HG03066 (cell line): ENCODE results near the gene HSPB2.
A peak's percentile ranks its signal among the peaks of the same experiment; 100 is the strongest.
"Not testable (repeated sequence)": the region's sequence is repeated elsewhere in the genome, so short reads cannot be mapped to it uniquely, and the experiment has no call there.

ENCODE experiments used
- ATAC-seq: cut with Tn5 transposase; IDR thresholded peaks from one replicate; pipeline ENCODE4 v1.9.1; 2021; ENCODE audit warnings: low read depth; ENCODE audit not compliant: unreplicated experiment

Gene HSPB2

GRCh38 chr11:111912535-111912934, at the start of gene HSPB2:
Gene HSPB2, plus strand, starts transcription at chr11:111912734. Its CDS starts 96 bp downstream, at chr11:111912830.
- ATAC-seq: no peak

GRCh38 chr11:111870113-111870512, 42.4 kb upstream of the HSPB2 start:
- no peak for ATAC-seq

GRCh38 chr11:111870522-111870885, 42.0 kb upstream of the HSPB2 start:
- no peak for ATAC-seq

DNA sequence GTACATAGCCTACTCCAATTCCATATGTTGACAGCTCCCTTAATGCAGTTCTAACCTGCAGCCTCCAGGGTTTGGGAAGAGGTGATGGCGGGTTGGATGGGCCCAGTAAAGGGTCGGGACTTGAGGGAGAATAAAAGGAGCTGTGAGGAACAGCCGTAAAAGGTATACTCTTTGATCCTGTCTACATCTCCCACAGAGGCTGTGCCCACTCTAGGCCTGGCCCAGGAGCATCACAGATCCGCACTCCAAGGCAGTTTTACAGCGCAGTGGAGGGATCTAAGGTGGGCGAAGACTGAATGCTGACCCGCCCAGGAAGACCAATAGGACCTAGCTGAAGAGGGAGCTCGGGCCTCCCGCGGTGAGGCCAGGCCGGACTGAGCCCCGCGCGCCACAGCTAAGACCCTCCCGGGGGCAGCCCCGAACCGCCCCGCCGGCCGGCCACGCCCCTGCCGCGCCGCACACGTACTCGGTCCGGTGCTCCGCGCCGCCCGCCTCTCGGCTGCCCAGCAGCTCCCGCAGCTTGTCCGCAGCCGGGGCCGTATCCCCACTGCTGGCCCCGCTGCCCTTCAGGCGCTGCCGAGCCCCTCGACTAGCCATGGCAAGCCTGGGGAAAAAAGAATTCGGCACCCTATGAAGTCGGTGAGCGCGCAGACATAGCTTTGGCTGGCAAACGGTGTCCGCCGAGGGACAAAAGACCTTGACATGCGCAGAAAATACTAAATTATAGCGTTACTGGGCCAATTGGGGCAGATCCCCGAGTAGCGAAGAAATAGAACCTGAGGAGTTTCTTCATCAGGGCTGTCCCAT, 41.4 kb upstream of the HSPB2 start, which contains the start of gene ALG9:
TSS of gene ALG9 (minus strand) at position 696 of the 807 bp plus-strand sequence. CDS start at position 597, 99 bp downstream.
- peak; percentile 89 for ATAC-seq

DNA sequence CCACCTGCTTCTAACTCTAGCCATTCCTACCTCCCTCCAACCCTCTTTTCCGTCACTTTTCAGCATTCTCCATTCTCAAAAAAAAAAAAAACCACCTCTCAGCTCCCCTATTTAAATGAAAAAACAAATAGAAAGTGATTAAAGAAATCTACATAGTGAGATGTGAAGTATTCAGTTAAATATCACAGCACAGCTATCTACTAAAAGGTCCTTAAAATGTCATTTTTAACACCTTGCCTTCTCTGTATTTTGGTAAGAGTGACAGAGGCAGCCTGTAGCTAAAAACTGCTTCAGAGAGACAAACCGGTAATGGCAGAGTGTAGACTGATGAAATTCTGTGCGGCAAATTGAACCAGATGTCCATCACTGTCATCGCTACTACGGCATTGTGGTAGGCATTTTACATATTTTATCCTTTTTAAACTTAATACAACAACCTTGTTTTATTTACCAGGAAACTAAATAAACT, 40.8 kb upstream of the HSPB2 start:
- ATAC-seq: no peak

GRCh38 chr11:111878385-111878848, 34.1 kb upstream of the HSPB2 start:
- peak; percentile 9 for ATAC-seq

- ATAC-seq: peak; percentile 89
These were observed 33.5 kb upstream of the HSPB2 start, which contains the start of the genes CFAP68 and FDXACB1 for GRCh38 chr11:111878849-111879636. Gene CFAP68, plus strand, starts transcription at chr11:111879541. Its CDS starts 20 bp downstream, at chr11:111879561. Gene FDXACB1, minus strand, starts transcription at chr11:111879165. Its CDS starts 33 bp downstream, at chr11:111879132.

DNA sequence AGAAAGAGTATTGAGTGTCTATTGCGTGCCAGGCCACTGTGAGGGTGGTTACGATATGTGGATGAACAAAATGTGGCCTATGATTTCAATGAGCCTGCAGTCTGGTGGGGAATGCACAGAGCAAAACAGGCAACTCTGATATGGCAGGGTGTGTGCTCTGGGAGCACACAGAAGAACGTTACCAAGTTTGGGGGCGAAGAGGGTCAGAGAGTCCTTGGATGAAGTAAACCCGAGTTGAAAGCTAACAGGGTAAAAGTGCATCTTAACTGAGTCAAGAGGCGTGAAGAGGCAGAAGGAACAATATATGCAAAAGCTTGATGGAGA, 32.9 kb upstream of the HSPB2 start:
- ATAC-seq: no peak

DNA sequence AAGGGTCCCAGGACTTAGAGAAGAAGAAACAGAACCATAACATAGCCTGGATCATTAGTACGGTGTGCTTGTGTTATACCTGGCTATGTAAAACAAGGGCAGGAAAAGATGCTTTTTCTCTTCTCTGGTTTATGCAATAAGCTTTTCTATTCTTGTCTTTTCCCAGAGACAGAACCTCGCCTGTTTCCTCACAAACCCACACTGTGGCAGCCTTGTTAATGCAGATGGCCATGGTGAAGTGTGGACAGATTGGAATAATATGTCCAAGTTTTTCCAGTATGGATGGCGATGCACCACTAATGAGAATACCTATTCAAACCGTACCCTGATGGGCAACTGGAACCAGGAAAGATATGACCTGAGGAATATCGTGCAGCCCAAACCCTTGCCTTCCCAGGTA, 30.3 kb upstream of the HSPB2 start:
- no peak for ATAC-seq

DNA sequence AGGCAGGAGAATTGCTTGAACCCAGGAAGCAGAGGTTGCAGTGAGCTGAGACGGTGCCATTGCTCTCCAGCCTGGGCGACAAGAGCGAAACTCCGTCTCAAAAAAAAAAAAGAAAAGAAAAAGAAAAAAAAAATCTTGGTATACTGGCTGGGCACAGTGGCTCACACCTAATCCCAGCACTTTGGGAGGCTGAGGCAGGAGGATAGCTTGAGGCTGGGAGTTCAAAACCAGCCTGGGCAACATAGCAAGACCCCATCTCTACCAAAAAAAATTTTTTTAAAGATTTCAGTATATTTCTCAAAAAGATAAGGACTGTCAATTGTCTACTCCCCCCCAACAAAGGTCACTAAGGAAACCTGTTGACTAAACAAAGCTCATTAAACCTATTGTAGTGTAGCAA, 27.5 kb upstream of the HSPB2 start:
- not testable (repeated sequence) for ATAC-seq

GRCh38 chr11:111886032-111886431, 26.5 kb upstream of the HSPB2 start:
- ATAC-seq: no peak

DNA sequence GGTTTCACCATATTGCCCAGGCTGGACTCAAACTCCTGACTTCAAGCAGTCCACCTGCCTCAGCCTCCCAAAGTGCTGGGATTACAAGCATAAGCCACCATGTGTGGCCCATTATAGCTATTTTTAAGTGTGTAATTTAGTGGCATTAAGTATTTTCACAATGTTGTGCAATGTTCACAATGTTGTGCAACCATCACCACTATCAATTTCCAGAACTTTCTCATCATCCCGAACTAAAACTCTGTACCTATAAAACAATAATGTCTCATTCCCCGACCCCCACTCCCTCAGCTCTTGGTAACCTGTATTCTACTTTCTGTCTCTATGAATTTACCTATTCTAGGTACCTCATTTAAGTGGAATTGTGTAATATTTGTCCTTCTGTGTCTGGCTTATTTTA, 25.7 kb upstream of the HSPB2 start:
- ATAC-seq: no peak

DNA sequence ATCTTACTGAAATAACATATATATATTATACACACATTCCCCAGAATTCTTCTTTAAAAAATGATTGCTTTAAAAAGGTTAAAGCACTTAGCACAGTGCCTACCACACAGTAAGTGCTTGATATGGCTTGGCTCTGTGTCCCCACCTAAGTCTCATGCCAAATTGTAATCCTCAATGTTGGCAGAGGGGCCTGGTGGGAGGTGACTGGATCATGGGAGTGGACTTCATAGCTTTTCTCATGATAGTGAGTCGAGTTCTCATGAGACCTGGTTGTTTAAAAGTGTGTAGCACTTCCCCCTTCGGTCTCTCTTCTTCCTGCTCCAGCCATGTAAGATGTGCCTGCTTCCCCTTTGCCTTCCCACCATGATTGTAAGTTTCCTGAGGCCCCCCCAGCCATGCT, 7.1 kb upstream of the HSPB2 start:
- no peak for ATAC-seq

DNA sequence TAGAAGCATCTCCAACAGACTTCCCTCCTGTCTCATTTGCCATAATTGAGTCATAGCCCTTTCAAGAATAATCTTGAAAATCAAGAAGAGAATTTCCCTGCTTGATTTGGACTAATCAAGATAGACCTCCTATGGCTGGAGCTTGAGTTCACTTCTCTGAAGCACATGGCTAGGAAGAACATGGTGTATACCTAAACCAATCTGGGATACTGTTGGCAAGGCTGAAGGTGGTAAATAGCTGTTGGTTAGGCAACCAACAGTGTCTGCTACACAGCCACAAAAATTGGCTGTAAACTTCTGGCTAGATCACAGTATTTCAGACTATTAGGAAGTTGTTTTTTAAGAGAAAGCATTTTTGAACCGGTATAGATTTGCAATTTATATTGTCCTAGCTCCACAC, 5.9 kb upstream of the HSPB2 start:
- no peak for ATAC-seq

DNA sequence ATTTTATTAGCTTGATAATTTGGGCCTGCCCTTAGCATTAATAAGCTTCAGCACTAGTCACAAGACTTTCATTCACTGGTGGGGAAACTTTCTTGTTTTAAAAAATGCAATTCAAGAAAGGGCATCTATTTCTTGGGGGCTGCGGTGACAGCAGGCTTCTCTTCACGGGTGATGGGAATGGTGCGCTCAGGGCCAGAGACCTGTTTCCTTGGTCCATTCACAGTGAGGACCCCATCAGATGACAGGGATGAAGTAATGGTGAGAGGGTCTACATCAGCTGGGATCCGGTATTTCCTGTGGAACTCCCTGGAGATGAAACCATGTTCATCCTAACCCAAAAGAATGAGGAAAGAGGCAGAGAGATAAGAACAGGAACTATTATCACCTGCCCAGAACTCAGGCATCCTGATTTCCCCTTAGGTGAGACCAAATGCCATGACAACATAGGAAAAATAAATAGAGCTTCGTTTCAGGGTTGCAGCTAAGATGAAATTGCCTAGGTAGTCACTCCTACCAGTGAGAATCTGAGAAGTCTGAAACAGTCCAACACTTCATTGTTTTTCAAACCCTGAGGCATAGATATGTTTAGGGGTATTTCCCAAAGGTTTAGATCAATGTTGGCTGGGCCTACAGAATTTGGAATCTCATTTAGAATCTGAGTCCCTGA, 3.8 kb upstream of the HSPB2 start:
- ATAC-seq: no peak

GRCh38 chr11:111909378-111909777, 3.2 kb upstream of the HSPB2 start:
- ATAC-seq: no peak

GRCh38 chr11:111910676-111911562, 1.6 kb upstream of the HSPB2 start:
- ATAC-seq: no peak

DNA sequence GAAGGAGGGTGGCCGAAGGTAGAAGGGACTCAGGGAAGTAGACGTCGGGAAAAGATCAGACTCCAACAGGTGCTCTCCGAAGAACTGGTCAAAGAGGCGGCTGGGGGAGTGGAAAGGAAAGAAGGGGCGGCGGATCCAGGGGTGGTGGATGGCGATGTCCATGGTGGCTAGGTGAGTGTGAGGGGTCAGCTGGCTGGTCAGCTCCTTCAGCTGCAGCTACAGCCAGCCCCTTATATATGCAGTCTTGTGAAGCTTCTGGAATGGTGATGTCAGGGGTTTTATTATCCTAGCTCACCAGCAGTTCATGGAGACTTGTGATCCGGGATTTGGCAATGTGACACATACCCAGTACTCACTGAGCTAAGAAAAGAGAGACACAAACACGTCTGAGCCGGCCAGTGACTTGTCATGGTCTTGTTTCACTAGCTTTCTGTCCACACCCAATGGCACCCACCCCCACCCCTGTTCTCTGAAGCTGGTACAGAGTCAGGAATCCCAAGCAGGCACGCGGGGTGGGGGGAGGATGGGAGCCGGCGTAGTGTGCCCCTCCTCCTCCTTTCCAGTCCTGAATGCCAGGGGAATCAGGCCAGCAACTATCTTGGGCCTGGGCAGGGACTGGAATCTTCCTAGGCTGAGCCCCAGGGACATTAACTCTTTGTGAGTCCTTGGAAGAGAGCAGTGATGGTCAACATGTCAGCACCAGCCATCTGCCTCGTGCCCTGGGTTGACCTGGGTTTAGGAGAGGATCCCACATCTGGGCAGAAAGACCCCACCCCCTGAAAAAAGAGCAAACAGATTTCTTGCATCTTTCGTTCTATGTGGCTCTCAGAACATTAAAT, 752 bp upstream of the HSPB2 start, which contains the start of gene CRYAB:
TSS of gene CRYAB (minus strand) at position 208 of the 839 bp plus-strand sequence. CDS start at position 162, 46 bp downstream.
- ATAC-seq: no peak
